RKO (cell line): ENCODE results near the gene CEP19.
"Not testable (repeated sequence)": the region's sequence is repeated elsewhere in the genome, so short reads cannot be mapped to it uniquely, and the experiment has no call there.

Experiments
- DNase-seq: peaks from one replicate; pipeline ENCODE4 v3.0.0-alpha.2; 2016; ENCODE audit warnings: low spot score

CEP19 gene

GRCh38 chr3:196711838-196712513 is at the start of gene CEP19, which contains the start of gene PIGX:
Gene CEP19, minus strand, starts transcription at chr3:196712250. Its CDS starts 3,593 bp downstream, at chr3:196708657.
Gene PIGX, plus strand, starts transcription at chr3:196712377.
- DNase-seq: peak; percentile 81

GRCh38 chr3:196757876-196758739 is 46.1 kb upstream of the CEP19 start:
- peak; percentile 70 for DNase-seq

- no peak for DNase-seq
Observed at GRCh38 chr3:196756732-196757131, 44.7 kb upstream of the CEP19 start.

DNA sequence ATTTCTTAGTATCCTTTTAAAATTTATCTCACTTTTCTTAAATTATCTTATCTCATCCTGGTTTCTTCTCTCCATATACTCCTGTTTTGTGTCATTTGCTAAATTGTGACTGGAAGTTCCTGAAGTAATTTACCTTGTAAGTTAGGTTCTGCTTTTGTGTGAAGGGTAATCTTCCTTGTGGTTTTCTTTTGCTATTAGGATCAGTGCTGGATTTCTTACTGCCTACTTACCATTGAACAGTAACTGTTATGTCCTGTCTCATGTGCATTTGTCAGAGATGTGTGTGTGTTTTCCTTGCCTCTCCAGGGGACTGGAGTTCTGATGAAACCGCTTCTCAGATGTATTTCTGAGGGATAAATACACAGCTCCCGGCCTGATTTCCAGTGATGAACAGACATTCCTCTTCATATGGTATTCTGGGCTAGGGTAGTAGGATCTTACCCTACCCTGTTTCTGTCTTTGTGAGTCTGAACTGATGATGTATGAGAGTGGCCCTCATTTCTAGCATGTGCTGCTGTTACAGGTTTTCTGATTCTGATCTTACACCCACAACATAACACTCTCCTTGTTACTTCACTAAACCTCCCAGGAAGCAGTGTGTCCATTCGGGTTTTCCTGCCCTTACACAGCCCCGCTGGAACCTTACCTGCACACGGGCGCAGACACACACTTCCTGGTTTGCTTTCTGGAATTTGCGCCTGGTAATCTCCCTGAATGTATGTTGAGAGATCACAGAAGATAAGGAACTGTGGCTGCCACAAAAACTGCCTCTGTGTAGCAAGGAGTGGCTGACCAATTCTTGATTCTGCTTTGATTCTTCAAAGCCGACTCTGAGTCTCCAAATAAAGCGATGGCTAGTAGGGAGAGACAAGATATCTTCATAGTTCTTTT is 42.3 kb upstream of the CEP19 start:
- no peak for DNase-seq

DNA sequence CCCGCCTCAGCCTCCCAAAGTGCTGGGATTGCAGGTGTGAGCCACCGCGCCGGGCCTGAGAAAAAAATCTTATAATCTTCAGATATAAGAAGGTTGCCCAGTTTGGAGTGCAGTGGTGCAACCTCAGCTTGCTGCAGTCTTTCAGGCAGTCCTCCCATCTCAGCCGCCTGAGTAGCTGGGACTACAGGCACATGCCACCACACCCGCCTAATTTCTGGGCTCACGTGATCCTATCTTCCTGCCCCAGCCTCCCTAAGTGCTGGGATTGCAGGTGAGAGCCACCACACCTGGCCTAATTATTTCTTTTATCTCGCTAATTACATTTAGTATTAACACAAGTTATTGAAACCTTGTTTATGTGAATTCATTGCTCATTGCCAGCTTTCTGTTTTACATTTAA is 41.2 kb upstream of the CEP19 start:
- no peak for DNase-seq

DNA sequence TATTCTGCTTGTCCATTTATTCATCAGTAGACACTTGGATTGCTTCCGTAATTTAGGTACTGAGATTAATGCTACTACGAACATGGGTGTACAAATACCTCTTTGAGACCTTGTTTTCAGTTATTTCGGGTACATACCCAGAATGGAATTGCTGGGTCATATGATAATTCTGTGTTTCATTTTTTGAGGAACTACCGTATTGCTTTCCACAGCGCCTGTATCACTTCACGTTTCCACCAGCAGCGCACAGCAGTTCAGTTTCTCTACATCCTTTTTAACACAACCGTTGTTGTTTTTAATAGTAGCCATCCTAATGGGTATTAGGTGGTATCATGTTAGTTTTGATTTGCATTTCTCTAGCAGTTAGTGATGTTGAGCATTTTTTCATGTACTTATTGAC is 37.1 kb upstream of the CEP19 start:
- DNase-seq: no peak

GRCh38 chr3:196743569-196743968 is 31.5 kb upstream of the CEP19 start:
- not testable (repeated sequence) for DNase-seq

DNA sequence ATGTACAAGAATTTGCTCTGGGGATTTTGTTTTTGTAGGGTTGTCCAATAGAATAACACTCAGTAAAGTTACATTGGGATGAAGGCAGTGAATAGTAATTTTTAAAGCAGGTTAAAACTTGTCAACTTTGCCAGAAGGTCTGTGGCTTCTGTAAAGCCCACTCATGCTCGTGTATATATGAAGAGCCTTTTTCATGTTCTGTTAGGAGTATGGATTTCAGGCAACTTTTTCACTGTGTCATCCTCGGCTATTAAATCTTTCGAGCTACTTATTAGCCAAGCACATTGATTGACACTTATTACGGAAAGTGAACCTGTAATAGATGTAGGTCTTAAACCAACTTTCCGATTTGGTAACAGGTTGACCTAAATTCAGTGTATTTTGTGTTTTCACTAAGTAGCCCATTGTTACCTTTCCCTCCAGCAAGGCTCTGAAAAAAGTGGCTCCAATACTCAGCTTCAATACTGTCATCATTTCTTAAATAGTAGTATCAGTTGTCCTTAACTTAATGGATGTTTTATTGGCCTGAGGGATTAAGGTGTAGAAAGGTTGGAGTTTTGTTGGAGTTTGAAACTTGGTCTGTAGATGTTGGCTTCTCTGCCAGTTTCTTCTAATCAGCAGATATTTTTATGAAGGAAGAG is 29.3 kb upstream of the CEP19 start:
- DNase-seq: peak; percentile 19

DNA sequence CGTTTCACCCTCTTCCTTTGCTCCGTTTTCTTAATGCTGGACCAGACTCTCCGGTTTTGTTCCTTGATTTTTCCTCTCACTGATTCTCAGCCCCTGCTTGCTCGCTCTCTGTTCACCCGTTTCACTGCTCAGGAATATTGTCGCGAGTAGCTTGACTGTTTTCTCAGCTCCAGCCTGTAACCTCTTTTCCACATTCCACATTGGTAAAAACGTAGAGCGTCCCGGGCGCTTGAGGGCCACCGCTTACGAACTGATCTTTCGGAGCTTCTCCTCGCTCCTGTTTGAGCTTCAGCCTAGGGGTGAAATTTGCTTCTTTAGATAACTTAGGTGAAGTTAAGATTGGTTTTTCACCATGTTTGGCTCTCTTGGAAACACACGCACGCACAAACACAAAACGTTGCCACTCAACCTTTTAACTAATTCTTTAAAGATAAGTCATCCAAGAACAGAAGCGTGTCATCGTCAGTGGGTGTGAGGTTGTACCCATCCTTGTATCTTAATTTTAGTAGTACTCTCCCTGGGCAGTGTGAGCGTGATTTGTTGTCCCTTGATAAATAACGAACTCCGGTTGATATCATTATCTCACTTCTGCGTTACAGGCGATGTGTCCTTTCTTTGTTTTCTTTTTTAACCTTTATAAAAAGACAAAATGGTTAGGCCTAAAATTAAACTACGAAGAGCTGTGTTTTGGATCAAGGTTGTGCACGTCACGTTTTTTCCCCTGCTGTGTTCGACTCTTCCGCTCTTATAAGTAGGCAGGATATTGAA is 28.6 kb upstream of the CEP19 start:
- peak; percentile 87 for DNase-seq

GRCh38 chr3:196739671-196740480 is 27.8 kb upstream of the CEP19 start, which contains the start of gene PAK2:
Gene PAK2, plus strand, starts transcription at chr3:196739857. Its CDS starts 42,790 bp downstream, at chr3:196782647.
- DNase-seq: peak; percentile 89

- DNase-seq: no peak
Observed at GRCh38 chr3:196737655-196738054, 25.6 kb upstream of the CEP19 start.

GRCh38 chr3:196736670-196737374 is 24.8 kb upstream of the CEP19 start:
- DNase-seq: no peak

DNA sequence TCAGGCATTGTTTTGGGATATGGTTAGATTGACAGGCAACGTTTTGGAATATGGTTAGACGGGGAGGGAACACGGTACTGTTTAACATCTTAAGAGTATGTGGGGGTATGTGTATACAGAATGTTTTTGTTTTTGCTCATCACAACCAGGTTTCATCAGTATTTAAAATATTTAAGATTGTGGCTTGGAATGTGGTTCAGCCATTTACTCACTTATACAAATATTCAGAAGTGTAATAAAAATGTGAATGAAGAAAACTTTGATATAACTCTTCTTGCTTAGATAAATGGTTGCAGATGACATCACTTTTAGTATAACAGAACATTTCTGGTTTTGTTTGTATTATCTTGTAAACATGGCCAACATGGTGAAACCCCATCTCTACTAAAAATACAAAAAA is 23.7 kb upstream of the CEP19 start:
- DNase-seq: no peak

GRCh38 chr3:196726788-196727675 is 15.0 kb upstream of the CEP19 start:
- DNase-seq: peak; percentile 30

- DNase-seq: no peak
Observed at GRCh38 chr3:196721097-196721496, 9.0 kb upstream of the CEP19 start.

DNA sequence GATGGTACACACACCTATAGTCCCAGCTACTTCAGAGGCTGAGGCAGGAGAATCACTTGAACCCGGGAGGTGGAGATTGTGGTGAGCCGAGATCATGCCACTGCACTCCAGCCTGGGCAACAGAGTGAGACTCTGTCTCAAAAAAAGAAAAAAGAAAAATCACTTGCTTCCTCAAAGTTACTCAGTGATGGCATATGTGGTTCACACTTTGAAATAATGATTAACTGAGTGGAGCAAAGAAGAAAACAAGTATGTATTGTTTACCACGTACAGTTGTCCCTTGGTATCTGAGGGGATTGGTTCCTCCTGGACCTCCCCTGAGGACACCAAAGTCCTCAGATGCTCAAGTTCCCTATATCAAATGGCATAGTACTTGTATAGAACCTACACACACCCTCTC is 5.1 kb upstream of the CEP19 start:
- DNase-seq: not testable (repeated sequence)

GRCh38 chr3:196712514-196713413 is 714 bp upstream of the CEP19 start:
- peak; percentile 59 for DNase-seq
